Measurements from ENCODE around the gene MTFP1. TPM values are rescaled to one million over a fixed set of nuclear protein-coding genes. Genes with fewer than 3 reads are reported as not detected.

The MTFP1 gene
- total RNA-seq, 3 donors from 2014 or later: 97.0 to 113 (median 99.9) TPM

DNA sequence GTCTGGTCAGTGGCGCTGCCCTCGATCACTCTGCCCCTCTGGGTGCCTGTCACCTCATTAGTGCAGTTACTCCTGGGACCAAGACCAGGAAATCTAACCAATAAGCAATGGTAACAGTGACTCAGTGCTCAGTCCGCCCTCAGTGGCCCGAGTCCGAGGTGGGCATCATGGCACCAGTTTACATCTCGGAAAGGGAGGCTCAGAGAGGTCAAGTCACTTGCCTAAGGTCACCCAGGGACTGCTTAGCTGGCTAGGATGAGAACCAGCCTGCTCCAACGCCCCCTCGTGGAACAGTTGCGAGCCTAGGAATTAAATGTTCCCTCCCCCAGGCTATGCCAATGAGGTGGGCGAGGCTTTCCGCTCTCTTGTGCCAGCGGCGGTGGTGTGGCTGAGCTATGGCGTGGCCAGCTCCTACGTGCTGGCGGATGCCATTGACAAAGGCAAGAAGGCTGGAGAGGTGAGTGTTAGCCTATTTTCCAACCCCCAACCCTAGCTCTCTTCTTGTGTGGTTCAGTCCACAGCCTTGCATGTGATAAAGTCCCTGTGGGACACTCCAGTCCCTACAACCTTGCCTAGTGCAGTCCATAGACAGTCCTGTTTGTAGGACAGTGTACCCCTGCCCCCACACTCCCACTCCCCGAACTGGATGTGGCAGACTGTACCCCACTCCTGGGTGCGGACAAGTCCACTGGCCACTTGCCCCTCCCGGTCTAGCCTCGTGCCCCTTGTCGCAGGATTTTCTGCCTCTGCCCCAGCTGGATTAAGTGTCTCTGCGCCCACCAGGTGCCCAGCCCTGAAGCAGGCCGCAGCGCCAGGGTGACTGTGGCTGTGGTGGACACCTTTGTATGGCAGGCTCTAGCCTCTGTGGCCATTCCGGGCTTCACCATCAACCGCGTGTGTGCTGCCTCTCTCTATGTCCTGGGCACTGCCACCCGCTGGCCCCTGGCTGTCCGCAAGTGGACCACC is 1.1 kb downstream of the MTFP1 start:
- Mint-ChIP-seq H3K36me3 (ENCODE audit: insufficient read depth) (peaks cover 11% of the 10 kb centered on the region), H3K9me3 (no peaks in the 10 kb centered on the region), H3K4me1 (ENCODE audit: low read depth) (peaks cover 43% of the 10 kb centered on the region), H3K27me3 (ENCODE audit: low read depth) (no peaks in the 10 kb centered on the region), H3K4me3 (peak overlapping the region; percentile 93)
- DNase-seq (peak; percentile 83), ATAC-seq (peak; percentile 34 to 47)

DNA sequence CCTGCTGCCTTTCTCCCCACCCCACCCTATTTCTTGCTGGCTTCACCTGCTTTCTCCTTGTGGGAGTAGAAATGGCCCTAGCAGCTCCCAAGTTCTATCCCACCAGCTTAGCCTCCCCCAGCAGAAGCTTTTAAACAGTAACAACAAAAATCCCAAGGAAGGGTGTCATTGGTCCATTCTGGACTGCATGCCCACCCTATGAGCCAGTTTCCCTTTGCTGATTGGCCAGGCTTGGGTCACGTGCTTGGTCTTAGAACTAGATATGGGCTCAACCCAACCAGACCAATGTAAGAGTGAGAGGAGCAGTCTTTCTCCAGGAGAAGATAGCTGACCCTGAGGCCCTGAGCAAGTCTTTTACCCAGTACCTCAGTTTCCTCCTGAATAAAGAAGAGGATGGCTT is 2.3 kb downstream of the MTFP1 start:
- ATAC-seq (no peak), DNase-seq (no peak)
- peaks cover 6% of the 10 kb centered on the region for H3K36me3 Mint-ChIP-seq (ENCODE audit: insufficient read depth)
- no peaks in the 10 kb centered on the region for H3K27me3 Mint-ChIP-seq (ENCODE audit: low read depth)
- no peak overlapping the region for H3K4me3 Mint-ChIP-seq
- no peaks in the 10 kb centered on the region for H3K9me3 Mint-ChIP-seq
- peaks cover 31% of the 10 kb centered on the region for H3K4me1 Mint-ChIP-seq (ENCODE audit: low read depth)

DNA sequence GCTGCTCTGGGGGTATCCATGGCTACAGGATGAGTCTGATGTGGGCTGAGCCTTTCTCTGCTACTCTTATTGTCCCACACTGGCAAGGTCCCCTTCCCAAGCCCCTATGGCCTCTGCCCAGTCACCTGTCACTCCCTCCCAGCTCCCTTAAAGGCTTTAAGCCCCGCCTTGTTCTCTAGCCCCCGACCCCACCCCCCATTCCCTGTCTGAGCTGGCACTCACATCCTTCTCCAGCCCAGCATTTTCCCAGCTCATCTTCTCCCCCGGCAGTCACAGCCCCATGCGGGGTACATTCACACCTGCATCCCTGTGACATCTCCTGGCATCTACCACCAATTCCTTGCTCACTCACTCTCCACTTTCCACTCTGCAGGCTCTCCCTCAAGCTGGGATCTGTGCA is 4.3 kb downstream of the MTFP1 start:
- Mint-ChIP-seq H3K4me3 (no peak overlapping the region), H3K9me3 (no peaks in the 10 kb centered on the region), H3K36me3 (ENCODE audit: insufficient read depth) (peaks cover 6% of the 10 kb centered on the region), H3K27me3 (ENCODE audit: low read depth) (no peaks in the 10 kb centered on the region), H3K4me1 (ENCODE audit: low read depth) (peaks cover 30% of the 10 kb centered on the region)
- no peak for ATAC-seq
- DNase-seq: no peak

DNA sequence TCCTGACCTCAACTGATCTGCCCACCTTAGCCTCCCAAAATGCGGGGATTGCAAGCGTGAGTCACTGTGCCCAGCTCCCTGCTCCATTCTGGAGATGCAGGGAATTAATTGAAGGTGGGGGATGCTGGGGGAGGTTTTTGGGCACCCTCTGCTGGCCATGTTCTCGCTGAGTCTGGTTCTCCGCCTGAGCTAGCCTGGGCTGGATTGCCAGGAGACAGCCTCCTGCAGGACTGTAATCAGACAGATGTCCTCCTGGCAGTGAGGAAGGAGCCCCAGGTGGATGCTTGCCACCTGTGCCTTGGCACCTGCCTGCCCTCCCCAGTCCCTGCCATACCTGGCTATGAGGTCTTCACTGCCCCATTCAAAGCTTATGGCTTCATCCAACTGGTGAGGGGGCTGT is 5.4 kb downstream of the MTFP1 start:
- ATAC-seq (no peak), DNase-seq (no peak)
- Mint-ChIP-seq H3K9me3 (peaks cover 7% of the 10 kb centered on the region), H3K4me1 (ENCODE audit: low read depth) (peaks cover 33% of the 10 kb centered on the region), H3K36me3 (ENCODE audit: insufficient read depth) (peaks cover 12% of the 10 kb centered on the region), H3K27me3 (ENCODE audit: low read depth) (no peaks in the 10 kb centered on the region), H3K4me3 (no peak overlapping the region)

DNA sequence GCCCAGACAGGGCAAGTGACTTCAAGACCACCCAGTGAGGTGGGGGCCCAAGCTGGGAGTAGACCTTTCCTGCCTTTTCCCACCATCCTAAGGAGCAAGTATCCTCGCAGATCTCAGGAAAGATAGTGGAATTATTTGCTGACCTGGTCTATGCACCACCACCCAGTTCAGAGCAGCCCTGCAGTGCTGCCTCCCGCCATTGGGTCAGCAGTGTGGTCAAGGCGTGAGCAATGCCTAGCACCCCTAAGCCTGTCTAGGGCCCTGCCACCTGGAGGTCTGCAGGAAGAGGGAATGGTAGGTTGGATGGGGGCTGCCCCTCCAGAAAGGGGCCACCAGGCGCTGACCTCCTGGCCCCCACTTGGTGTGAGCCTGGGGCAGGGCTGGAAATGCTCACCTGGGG is 6.5 kb downstream of the MTFP1 start:
- DNase-seq: no peak
- Mint-ChIP-seq H3K36me3 (ENCODE audit: insufficient read depth) (peaks cover 13% of the 10 kb centered on the region), H3K9me3 (peaks cover 12% of the 10 kb centered on the region), H3K27me3 (ENCODE audit: low read depth) (no peaks in the 10 kb centered on the region), H3K4me1 (ENCODE audit: low read depth) (peaks cover 27% of the 10 kb centered on the region), H3K4me3 (no peak overlapping the region)
- ATAC-seq: no peak

DNA sequence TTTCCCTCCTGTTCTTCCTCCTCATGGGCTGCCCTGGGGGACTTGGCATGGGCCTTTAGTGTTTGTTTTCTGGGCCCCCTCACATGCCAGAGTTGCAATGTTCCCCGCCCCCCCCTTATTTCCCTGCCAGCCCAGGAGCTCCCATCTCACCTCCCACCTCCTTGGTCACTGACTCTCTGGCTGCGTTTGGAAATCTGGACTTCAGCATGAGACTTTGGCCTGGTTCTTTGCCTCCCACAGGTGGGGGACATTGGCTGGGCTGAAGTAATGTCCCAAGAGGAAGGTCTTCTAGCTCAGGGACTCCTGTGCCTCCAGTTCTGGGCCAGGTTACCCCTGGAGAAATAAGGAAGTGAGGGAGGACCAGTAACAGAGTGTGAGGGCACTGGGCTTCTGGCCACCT is 7.0 kb downstream of the MTFP1 start:
- Mint-ChIP-seq H3K27me3 (ENCODE audit: low read depth) (peaks cover 2% of the 10 kb centered on the region), H3K4me3 (no peak overlapping the region), H3K36me3 (ENCODE audit: insufficient read depth) (peaks cover 13% of the 10 kb centered on the region), H3K9me3 (peaks cover 13% of the 10 kb centered on the region), H3K4me1 (ENCODE audit: low read depth) (peaks cover 23% of the 10 kb centered on the region)
- no peak for DNase-seq
- no peak for ATAC-seq

DNA sequence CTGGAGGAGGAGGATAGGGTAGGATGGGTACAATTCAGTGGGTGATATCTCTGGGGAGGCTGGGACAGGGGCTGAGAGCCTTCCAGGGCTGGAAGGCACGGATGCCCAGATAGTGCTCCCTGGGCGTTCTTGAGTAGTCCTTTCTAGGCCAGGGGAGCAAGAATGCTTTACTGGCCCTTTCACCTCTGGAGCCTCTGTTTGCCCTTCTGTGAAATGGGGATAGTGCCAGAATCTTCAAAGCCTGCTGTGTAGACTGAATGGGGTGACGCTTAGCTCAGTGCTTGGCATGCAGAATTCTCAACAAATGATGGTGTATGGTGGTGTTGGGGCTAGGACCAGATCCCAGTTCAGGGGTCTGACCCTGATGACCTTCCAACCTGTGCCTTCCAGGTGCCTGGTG is 7.7 kb downstream of the MTFP1 start:
- peaks cover 13% of the 10 kb centered on the region for H3K9me3 Mint-ChIP-seq
- ATAC-seq: no peak
- peaks cover 23% of the 10 kb centered on the region for H3K4me1 Mint-ChIP-seq (ENCODE audit: low read depth)
- DNase-seq: no peak
- H3K36me3 Mint-ChIP-seq (ENCODE audit: insufficient read depth): peaks cover 11% of the 10 kb centered on the region
- peaks cover 9% of the 10 kb centered on the region for H3K27me3 Mint-ChIP-seq (ENCODE audit: low read depth)
- no peak overlapping the region for H3K4me3 Mint-ChIP-seq

DNA sequence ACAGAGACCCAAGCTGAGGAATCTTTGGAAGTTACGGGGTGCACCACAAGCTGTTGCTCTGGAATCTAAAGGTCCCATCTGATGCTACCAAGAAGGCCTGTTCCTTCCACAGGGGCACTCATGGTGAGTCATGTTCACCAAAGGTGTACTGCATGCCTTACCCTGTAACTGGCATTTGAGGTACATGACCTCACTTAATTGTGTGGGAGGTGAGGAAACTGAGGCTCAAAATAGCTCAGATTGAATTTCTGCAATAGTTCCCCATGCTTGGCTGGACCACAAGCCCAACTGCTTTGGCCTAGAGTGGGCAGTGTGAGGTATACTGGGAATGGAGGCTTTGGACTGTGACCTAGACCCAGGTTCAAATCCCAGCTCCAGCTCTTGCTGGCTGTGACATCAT is 8.2 kb downstream of the MTFP1 start:
- Mint-ChIP-seq H3K27me3 (ENCODE audit: low read depth) (peaks cover 14% of the 10 kb centered on the region), H3K4me1 (ENCODE audit: low read depth) (peaks cover 23% of the 10 kb centered on the region), H3K4me3 (no peak overlapping the region), H3K36me3 (ENCODE audit: insufficient read depth) (peaks cover 7% of the 10 kb centered on the region), H3K9me3 (peaks cover 13% of the 10 kb centered on the region)
- DNase-seq: no peak
- no peak for ATAC-seq

DNA sequence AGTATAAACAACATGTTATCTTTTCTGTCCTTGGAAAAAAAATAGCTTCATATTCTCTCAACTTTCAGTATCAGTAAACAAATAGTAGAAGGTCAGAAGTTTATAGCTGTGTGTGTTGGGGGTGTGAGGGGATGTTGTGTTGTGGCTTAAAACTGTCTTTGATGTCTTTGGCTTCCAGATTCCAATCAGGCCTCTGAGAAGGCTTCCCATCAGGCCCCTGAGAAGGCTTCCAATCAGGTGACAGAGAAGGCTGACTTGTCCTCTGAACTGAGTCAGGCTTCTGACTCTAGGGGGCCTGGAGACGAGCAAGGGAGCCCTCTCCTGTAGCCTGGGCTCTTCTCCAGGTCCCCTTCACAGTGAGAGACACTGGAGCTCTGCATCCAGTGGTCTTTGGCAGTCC is 9.3 kb downstream of the MTFP1 start:
- no peak for DNase-seq

DNA sequence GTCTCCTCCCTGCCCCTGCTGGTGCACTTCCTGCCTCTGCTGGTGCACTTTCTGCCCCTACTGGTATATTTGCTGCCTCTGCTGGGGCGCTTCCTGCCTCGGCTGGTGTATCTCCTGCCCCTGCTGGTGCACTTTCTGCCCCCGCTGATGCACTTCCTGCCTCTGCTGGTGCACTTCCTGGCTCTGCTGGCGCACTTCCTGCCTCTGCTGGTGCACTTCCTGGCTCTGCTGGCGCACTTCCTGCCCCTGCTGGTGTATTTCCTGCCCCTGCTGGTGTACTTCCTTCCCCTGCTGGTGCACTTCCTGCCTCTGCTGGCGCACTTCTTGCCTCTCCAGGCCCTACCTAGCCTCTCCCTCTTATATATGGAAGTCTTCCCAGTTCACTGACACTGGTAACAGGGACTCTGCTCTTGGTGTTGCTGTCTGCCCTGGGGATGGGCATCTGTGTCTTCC is 10.1 kb downstream of the MTFP1 start:
- H3K36me3 Mint-ChIP-seq (ENCODE audit: insufficient read depth): peaks cover 7% of the 10 kb centered on the region
- peak; percentile 94 for ATAC-seq
- peaks cover 13% of the 10 kb centered on the region for H3K9me3 Mint-ChIP-seq
- H3K4me1 Mint-ChIP-seq (ENCODE audit: low read depth): peaks cover 23% of the 10 kb centered on the region
- DNase-seq: peak; percentile 71
- peaks cover 27% of the 10 kb centered on the region for H3K27me3 Mint-ChIP-seq (ENCODE audit: low read depth)
- peak overlapping the region; percentile 81 for H3K4me3 Mint-ChIP-seq

More for the DNA sequence above, 9.3 kb downstream of the MTFP1 start:
- H3K36me3 Mint-ChIP-seq (ENCODE audit: insufficient read depth): peaks cover 7% of the 10 kb centered on the region
- H3K27me3 Mint-ChIP-seq (ENCODE audit: low read depth): peaks cover 20% of the 10 kb centered on the region
- H3K4me3 Mint-ChIP-seq: no peak overlapping the region
- no peak for ATAC-seq
- peaks cover 13% of the 10 kb centered on the region for H3K9me3 Mint-ChIP-seq
- peaks cover 23% of the 10 kb centered on the region for H3K4me1 Mint-ChIP-seq (ENCODE audit: low read depth)

DNA sequence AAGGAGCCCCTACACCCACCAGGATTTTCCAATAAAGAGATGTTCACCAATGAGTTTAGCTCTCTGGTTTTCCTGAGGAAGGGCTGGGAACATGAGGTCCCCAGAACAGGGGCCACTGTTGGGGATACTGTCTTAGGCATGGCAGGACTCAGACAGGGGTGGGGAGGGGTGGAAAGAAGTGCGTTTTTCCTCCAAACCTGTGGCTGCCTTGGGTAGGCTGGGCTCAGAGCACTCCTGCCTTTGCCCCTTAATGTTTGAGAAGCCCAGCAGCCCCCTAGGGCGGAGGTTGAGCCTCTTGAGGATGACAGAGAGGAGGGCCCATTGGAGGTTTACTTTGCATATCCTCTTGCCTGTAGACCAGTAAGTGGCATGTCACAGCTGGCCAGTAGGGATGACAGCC is 10.6 kb downstream of the MTFP1 start:
- peaks cover 31% of the 10 kb centered on the region for H3K27me3 Mint-ChIP-seq (ENCODE audit: low read depth)
- peak overlapping the region; percentile 81 for H3K4me3 Mint-ChIP-seq
- peaks cover 24% of the 10 kb centered on the region for H3K4me1 Mint-ChIP-seq (ENCODE audit: low read depth)
- peaks cover 13% of the 10 kb centered on the region for H3K9me3 Mint-ChIP-seq
- peaks cover 7% of the 10 kb centered on the region for H3K36me3 Mint-ChIP-seq (ENCODE audit: insufficient read depth)
- ATAC-seq: no peak
- DNase-seq: no peak

DNA sequence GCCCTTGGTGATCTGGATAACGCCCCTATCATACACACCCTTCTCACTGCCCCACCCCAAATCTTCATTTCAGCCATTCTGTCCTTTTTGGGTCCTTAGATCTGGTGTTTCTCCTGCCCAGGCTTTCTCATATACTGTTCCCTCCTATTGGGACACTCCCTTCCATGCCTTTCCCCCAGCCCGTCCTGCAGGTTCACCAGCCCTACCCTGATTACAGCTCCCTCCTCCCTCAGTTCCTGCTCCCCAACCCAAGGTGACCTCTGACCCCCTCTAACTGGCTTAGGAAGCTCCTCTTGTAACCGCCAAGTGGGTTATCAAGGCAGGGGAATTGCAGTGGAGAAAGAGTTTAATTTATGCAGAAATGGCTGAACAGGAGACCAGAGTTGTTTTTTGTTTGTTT is 13.0 kb downstream of the MTFP1 start:
- Mint-ChIP-seq H3K36me3 (ENCODE audit: insufficient read depth) (peaks cover 7% of the 10 kb centered on the region), H3K9me3 (peaks cover 13% of the 10 kb centered on the region), H3K4me1 (ENCODE audit: low read depth) (peaks cover 39% of the 10 kb centered on the region), H3K4me3 (no peak overlapping the region), H3K27me3 (ENCODE audit: low read depth) (peaks cover 37% of the 10 kb centered on the region)
- DNase-seq (no peak), ATAC-seq (no peak)

DNA sequence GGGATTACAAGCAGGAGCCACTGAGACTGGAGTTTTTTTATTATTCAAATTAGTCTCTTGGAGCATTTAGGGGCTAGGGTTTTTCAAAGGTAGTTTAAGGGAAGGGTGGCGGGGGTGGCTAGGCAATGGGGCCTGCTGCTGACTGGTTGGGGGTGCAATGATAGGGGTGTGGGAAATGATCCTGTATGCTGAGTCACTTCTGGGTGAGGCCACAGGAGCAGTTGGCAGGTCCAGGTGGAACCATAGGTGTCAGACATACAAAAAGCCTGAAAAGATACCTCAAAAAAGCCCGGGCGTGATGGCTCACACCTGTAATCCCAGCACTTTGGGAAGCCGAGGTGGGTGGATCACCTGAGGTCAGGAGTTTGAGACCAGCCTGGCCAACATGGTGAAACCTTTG is 13.7 kb downstream of the MTFP1 start:
- peaks cover 36% of the 10 kb centered on the region for H3K4me1 Mint-ChIP-seq (ENCODE audit: low read depth)
- H3K36me3 Mint-ChIP-seq (ENCODE audit: insufficient read depth): peaks cover 7% of the 10 kb centered on the region
- ATAC-seq (no peak), DNase-seq (no peak)
- H3K9me3 Mint-ChIP-seq: peaks cover 13% of the 10 kb centered on the region
- H3K27me3 Mint-ChIP-seq (ENCODE audit: low read depth): peaks cover 44% of the 10 kb centered on the region
- H3K4me3 Mint-ChIP-seq: no peak overlapping the region

DNA sequence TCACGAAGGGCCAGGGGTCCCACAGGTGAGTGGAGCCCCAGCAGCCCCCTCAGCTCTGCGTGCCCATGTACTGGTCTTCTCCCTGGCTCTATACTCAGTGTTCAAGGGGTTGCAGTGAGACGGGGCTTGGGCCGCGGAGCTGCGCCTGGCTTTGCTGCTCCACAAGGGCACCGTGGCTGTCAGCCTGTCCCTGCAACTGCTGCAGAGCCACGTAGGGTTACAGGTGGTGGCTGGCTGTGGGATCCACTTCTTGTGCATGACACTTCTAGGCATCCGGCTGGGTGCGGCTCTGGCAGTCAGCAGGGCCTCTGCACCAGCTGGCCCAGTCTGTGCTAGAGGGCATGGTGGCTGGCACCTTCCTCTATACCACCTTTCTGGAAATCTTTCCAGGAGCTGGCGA is 14.3 kb downstream of the MTFP1 start:
- peaks cover 7% of the 10 kb centered on the region for H3K36me3 Mint-ChIP-seq (ENCODE audit: insufficient read depth)
- H3K4me1 Mint-ChIP-seq (ENCODE audit: low read depth): peaks cover 30% of the 10 kb centered on the region
- ATAC-seq (no peak), DNase-seq (no peak)
- H3K4me3 Mint-ChIP-seq: no peak overlapping the region
- peaks cover 13% of the 10 kb centered on the region for H3K9me3 Mint-ChIP-seq
- H3K27me3 Mint-ChIP-seq (ENCODE audit: low read depth): peaks cover 46% of the 10 kb centered on the region

DNA sequence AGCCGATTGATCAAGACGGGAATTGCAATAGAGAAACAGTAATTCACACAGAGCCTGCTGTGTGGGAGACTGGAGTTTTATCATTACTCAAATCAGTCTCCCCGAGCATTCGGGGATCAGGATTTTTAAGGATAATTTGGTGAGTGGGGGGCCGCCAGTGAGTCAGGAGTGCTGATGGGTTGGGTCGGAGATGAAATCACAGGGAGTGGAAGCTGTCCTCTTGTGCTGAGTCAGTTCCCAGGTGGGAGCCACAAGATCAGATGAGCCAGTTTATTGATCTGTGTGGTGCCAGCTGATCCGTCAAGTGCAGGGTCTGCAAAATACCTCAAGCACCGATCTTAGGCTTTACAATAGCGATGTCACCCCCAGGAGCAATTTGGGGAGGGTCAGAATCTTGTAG is 15.5 kb downstream of the MTFP1 start:
- DNase-seq: no peak
- no peak for ATAC-seq
- Mint-ChIP-seq H3K9me3 (peaks cover 4% of the 10 kb centered on the region), H3K4me3 (no peak overlapping the region), H3K27me3 (ENCODE audit: low read depth) (peaks cover 53% of the 10 kb centered on the region), H3K4me1 (ENCODE audit: low read depth) (peaks cover 19% of the 10 kb centered on the region), H3K36me3 (ENCODE audit: insufficient read depth) (no peaks in the 10 kb centered on the region)
